Measurements from ENCODE around the gene PHOSPHO1.

DNA sequence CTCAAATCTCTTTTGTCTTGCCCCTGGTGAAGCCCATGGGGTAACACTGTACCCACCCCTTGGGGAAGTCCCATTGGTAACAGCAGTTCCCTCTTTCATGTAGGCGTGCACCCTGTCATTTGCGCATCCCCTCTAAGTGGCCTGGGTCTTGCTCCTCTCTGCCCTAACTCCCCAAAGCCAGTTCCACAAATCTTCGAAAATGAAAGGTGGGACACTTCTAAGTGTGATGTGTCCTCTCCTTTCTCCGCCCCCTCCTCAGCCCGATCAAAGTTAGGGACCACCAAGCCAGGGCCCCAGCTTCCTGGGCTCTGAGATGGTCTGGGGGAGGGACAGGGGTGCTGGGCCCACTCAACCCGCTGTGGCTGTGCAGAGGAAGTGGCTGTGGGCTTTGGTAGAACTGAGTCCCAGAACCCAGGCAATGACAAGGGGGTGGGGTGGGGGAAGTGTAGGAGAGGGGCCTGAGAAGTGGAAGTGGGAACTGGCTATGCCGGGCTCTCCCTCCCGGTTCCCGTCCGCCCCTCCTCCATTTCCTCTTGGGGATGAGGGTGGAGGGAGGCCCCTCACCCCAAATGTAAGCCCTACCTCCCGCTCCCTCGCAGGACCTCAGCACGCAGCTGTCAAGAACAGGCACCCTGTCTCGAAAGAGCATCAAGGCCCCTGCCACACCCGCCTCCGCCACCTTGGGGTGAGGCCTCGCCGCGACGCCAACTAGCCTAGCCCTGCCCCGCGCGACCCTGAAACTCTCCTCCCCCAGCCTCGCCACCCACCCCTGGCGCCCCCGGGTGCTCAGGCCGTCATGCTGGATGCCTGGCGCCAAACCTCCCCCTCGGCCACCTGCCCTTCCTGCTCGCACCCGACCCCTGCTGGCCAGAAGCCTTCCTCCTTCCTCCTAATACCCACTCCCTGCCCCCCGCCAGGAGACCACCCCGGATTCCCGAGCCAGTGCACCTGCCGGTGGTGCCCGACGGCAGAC is 11.4 kb downstream of the PHOSPHO1 start:
- peak; percentile 6 for TF ChIP-seq CTCF (IDR thresholded peaks at IDR 0.05; ENCODE audit: insufficient read depth, low read length)
- TF ChIP-seq SPI1 (IDR thresholded peaks at IDR 0.05; ENCODE audit: borderline replicate concordance, low read depth) = peak; percentile 86
